PC-9 (cell line): ENCODE results near the gene DDX39B. TPM values are rescaled to one million over a fixed set of nuclear protein-coding genes. Genes with fewer than 3 reads are reported as not detected.

Source experiments
- BruUV-seq: library from RNA; stranded (reverse); fragments of 400-500 nt; replicated peaks from 2 replicates; lab custom pipeline; 2021; lab: Mats Ljungman, UMichigan
- CTCF ChIA-PET: fragments of 300-600 bp; sonication (Branson Sonifier 250); formaldehyde crosslinking; loops from one replicate; lab custom pipeline; 2022; ENCODE audit warnings: antibody characterized with exemption; lab: Charles Lee
- POLR2A ChIA-PET: fragments of 300-600 bp; sonication (Branson Sonifier 250); formaldehyde crosslinking; loops from one replicate; lab custom pipeline; 2022; ENCODE audit warnings: antibody characterized with exemption; ENCODE audit not compliant: unreplicated experiment; lab: Charles Lee
- DNase-seq, 2 experiments: peaks; one replicate each; pipeline versions ENCODE4 v3.0.0 to v3.0.0-alpha.2; 2015 to 2022; ENCODE audit warnings: mixed read lengths in 1 of 2
- H2AFZ ChIP-seq: fragments of 200-600 bp; sonication (generic); 2 replicates; pipeline ENCODE4 v1.8.1; 2017; ENCODE audit warnings: antibody characterized with exemption
- H3F3A ChIP-seq: fragments of 200-600 bp; sonication (generic); 2 replicates; pipeline ENCODE4 v1.8.1; 2017; ENCODE audit warnings: antibody characterized with exemption, mild to moderate bottlenecking, low read depth; ENCODE audit not compliant: insufficient read depth
- H3K27ac ChIP-seq: fragments of 200-600 bp; sonication (generic); 2 replicates; pipeline ENCODE4 v1.6.1; 2016; ENCODE audit warnings: mixed run types
- H3K27me3 ChIP-seq: fragments of 200-600 bp; sonication (generic); 2 replicates; pipeline ENCODE4 v1.6.1; 2016; ENCODE audit warnings: low read depth, mixed run types; ENCODE audit not compliant: insufficient read depth
- H3K36me3 ChIP-seq: fragments of 200-600 bp; sonication (generic); 2 replicates; pipeline ENCODE4 v1.6.1; 2016; ENCODE audit warnings: low read depth, mixed run types
- H3K4me1 ChIP-seq: fragments of 200-600 bp; sonication (generic); replicated peaks from 2 replicates; pipeline ENCODE4 v1.6.1; 2016; ENCODE audit warnings: mixed run types; ENCODE audit not compliant: insufficient read depth
- H3K4me2 ChIP-seq: fragments of 200-600 bp; sonication (generic); 2 replicates; pipeline ENCODE4 v1.6.1; 2017; ENCODE audit warnings: mixed run types
- H3K4me3 ChIP-seq: fragments of 200-600 bp; sonication (generic); 2 replicates; pipeline ENCODE4 v1.6.1; 2016; ENCODE audit warnings: mixed run types
- H3K79me2 ChIP-seq: fragments of 200-600 bp; sonication (generic); 2 replicates; pipeline ENCODE4 v1.6.1; 2017; ENCODE audit warnings: low read depth, mixed run types
- H3K9me2 ChIP-seq: fragments of 200-600 bp; sonication (generic); 2 replicates; pipeline ENCODE4 v1.8.1; 2017; ENCODE audit warnings: mild to moderate bottlenecking; ENCODE audit not compliant: insufficient read depth
- H3K9me3 ChIP-seq: fragments of 200-600 bp; sonication (generic); 2 replicates; pipeline ENCODE4 v1.8.1; 2016; ENCODE audit warnings: low read depth; ENCODE audit not compliant: insufficient read depth
- H4K20me1 ChIP-seq: fragments of 200-600 bp; sonication (generic); 2 replicates; pipeline ENCODE4 v1.8.1; 2017; ENCODE audit not compliant: insufficient read depth
- EZH2 ChIP-seq: fragments of 200-600 bp; sonication (generic); IDR thresholded peaks from 2 replicates; pipeline ENCODE4 v1.8.0; 2017; ENCODE audit warnings: antibody characterized with exemption, low read depth
- intact Hi-C: fragments of 100-400 bp; cut with micrococcal nuclease; formaldehyde crosslinking; loops from one replicate; pipeline ENCODE4 v1.10.0; 2022; ENCODE audit not compliant: unreplicated experiment
- total RNA-seq: library from RNA; stranded (reverse); gene quantifications from 2 replicates; pipeline ENCODE4 v1.2.3, GENCODE V29; 2021
- TF ChIP-seq, protein P1 (sequence below): fragments of 200-600 bp; sonication (generic); conservative IDR thresholded peaks from 2 replicates; pipeline ENCODE4 v1.6.1; 2017; ENCODE audit warnings: mixed run types, antibody characterized with exemption, mild to moderate bottlenecking, moderate library complexity

Gene DDX39B
- total RNA-seq, 1 experiment from 2014 or later: 383 TPM

DNA sequence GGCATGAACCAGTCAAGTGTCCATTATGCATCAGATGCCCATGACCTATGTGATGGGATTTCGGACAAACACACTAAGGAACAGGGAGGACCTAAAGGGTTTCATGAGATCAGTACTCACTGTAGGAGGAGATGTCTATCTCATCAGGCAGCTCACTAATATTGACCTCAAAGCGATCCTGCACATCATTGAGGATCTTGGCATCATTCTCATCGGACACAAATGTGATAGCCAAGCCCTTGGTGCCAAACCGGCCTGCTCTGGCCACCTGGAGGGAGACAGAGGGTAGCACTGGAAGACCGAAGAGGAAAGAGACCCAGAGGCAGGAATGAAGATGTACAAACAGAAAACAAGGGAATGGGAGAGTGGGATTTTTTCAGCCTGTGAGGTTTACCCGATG is 11.1 kb downstream of the DDX39B start:
- intact Hi-C loops: no loop called here
- Histone ChIP-seq H3K27me3 (no peaks in the 10 kb centered on the region), H3K9me3 (no peaks in the 10 kb centered on the region), H3K4me2 (no peak overlapping the region), H3K79me2 (peaks cover 11% of the 10 kb centered on the region), H2AFZ (no peak overlapping the region), H3K27ac (no peak overlapping the region), H3K36me3 (peaks cover 41% of the 10 kb centered on the region), H3K4me1 (0 out of 2 replicates have a peak, but pooled peaks cover 7% of the 10 kb centered on the region), H3F3A (peaks cover 69% of the 10 kb centered on the region), H3K4me3 (no peak overlapping the region), H3K9me2 (no peaks in the 10 kb centered on the region), H4K20me1 (peaks cover 58% of the 10 kb centered on the region)
- ChIA-PET CTCF (no interaction called here), POLR2A (no interaction called here)
- DNase-seq: no peak
- no peak for TF ChIP-seq EZH2
- TF ChIP-seq, protein P1, sequence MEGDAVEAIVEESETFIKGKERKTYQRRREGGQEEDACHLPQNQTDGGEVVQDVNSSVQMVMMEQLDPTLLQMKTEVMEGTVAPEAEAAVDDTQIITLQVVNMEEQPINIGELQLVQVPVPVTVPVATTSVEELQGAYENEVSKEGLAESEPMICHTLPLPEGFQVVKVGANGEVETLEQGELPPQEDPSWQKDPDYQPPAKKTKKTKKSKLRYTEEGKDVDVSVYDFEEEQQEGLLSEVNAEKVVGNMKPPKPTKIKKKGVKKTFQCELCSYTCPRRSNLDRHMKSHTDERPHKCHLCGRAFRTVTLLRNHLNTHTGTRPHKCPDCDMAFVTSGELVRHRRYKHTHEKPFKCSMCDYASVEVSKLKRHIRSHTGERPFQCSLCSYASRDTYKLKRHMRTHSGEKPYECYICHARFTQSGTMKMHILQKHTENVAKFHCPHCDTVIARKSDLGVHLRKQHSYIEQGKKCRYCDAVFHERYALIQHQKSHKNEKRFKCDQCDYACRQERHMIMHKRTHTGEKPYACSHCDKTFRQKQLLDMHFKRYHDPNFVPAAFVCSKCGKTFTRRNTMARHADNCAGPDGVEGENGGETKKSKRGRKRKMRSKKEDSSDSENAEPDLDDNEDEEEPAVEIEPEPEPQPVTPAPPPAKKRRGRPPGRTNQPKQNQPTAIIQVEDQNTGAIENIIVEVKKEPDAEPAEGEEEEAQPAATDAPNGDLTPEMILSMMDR: no peak
- no TSS peak for BruUV-seq

DNA sequence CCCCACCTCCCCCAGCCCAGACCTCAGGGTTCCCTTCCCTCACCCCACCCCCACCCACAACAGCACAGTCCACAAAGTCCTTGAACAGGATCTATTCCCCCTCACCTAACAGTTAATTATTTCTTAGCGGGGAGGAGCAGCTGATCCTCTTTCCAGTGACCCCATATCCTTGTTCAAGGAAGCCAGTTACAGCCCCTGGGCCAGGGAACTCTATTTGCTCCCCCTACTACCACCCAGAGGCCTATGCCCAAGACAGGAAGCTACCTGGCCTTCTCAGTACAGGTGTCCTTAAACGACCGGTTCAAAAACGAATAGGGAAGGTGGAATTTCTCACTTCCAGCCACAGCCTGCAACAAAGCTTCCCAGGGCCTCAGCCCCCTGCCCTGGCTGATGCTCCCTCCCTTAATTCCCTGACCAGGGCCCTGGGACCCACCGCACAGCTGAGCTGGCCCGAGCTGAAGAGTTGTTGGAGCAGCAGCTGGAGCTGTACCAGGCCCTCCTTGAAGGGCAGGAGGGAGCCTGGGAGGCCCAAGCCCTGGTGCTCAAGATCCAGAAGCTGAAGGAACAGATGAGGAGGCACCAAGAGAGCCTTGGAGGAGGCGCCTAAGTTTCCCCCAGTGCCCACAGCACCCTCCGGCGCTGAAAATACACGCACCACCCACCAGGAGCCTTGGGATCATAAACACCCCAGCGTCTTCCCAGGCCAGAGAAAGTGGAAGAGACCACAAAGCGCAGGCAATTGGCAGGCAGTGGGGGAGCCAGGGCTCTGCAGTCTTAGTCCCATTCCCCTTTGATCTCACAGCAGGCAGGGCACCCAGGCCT is 12.3 kb downstream of the DDX39B start:
- intact Hi-C loops: loop anchor here (5.0 kb wide), 1 partner anchor 37 kb away; no protein-coding TSS in a partner anchor
- Histone ChIP-seq H2AFZ (no peak overlapping the region), H3K9me2 (no peaks in the 10 kb centered on the region), H3K27me3 (no peaks in the 10 kb centered on the region), H3K27ac (no peak overlapping the region), H3K4me1 (0 out of 2 replicates have a peak, but pooled peaks cover 7% of the 10 kb centered on the region), H3K36me3 (peaks cover 34% of the 10 kb centered on the region), H3F3A (peaks cover 59% of the 10 kb centered on the region), H3K4me3 (no peak overlapping the region), H3K79me2 (0 out of 2 replicates have a peak, but pooled peaks cover 5% of the 10 kb centered on the region), H3K9me3 (no peaks in the 10 kb centered on the region), H4K20me1 (peaks cover 47% of the 10 kb centered on the region), H3K4me2 (no peak overlapping the region)
- POLR2A ChIA-PET: interaction anchor here (0.7 kb wide), 1 partner anchor 41 kb away, joined by 5 read pairs; no protein-coding TSS in a partner anchor
- DNase-seq: no peak
- BruUV-seq: no TSS peak
- TF ChIP-seq EZH2: no peak
- TF ChIP-seq, protein P1: no peak
- CTCF ChIA-PET: no interaction called here

DNA sequence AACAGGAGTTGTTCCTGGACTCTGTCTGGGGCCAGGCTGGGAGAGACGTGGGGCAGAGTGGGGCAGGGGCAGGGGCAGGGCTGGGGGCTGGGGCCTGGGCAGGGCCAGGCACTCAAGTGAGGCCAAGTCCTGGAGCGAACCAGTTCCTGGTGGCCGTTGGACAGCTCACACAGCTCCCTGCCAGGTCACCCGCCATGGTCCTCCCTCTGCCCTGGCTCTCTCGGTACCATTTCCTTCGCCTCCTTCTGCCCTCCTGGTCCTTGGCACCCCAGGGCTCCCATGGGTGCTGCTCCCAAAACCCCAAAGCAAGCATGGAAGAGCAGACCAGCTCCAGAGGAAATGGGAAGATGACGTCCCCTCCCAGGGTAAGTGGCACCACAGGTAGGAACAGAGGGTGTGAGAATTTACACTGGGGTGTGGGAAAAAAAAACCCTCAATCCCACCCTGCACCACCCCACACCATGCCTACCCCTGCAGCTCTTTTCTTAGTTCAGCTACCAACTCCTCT is 12.9 kb downstream of the DDX39B start, which contains the start of gene MCCD1:
Gene MCCD1 (plus strand): TSS at position 142 of the 508 bp plus-strand sequence. CDS start 53 bp downstream, at position 195.
- CTCF ChIA-PET: no interaction called here
- intact Hi-C loops: loop anchor here (5.0 kb wide), 1 partner anchor 37 kb away; no protein-coding TSS in a partner anchor

More for the DNA sequence above, 12.9 kb downstream of the DDX39B start, which contains the start of gene MCCD1:
- Histone ChIP-seq H3K4me3 (no peak within 1 kb of the TSS), H3K9me2 (no peaks in the 10 kb centered on the region), H3F3A (peaks cover 52% of the 10 kb centered on the region), H3K27me3 (no peaks in the 10 kb centered on the region), H3K9me3 (no peaks in the 10 kb centered on the region), H3K79me2 (0 out of 2 replicates have a peak, but pooled peaks cover 5% of the 10 kb centered on the region), H3K4me2 (no peak within 1 kb of the TSS), H3K27ac (no peak within 1 kb of the TSS), H3K36me3 (peaks cover 30% of the 10 kb centered on the region), H3K4me1 (0 out of 2 replicates have a peak, but pooled peaks cover 7% of the 10 kb centered on the region), H2AFZ (no peak within 1 kb of the TSS), H4K20me1 (peaks cover 43% of the 10 kb centered on the region)
- BruUV-seq: no TSS peak
- no peak for DNase-seq
- TF ChIP-seq, protein P1: no peak
- TF ChIP-seq EZH2: no peak
- POLR2A ChIA-PET: interaction anchor here (0.7 kb wide), 1 partner anchor 33 kb away, joined by 4 read pairs; no protein-coding TSS in a partner anchor
